ENCODE data around the gene ERG.

GRCh38 chr21:38376693-38377092 is 121.6 kb downstream of the ERG start:
- TF ChIP-seq POLR2A (IDR thresholded peaks at IDR 0.05; ENCODE audit: low read length), result no peak
- TF ChIP-seq GATA1 (IDR thresholded peaks at IDR 0.05; ENCODE audit: low read depth, low read length), result no peak
